Cardiac muscle cell (in vitro differentiated cells and primary cell): Measurements from ENCODE around the gene PPP2R1A. TPM values are rescaled to one million over a fixed set of nuclear protein-coding genes. Genes with fewer than 3 reads are reported as not detected.
A peak's percentile ranks its signal among the peaks of the same experiment; 100 is the strongest.
"Not testable (repeated sequence)": the region's sequence is repeated elsewhere in the genome, so short reads cannot be mapped to it uniquely, and the experiment has no call there.

Source experiments
- DNase-seq, 2 donors: peaks; one replicate each; pipeline versions ENCODE4 v3.0.0 to v3.0.0-alpha.2; 2010 to 2017; ENCODE audit warnings: low read depth in 1 of 2, low spot score in 1 of 2
- H3K27ac ChIP-seq: fragments of 200-600 bp; sonication (generic); 2 replicates; pipeline ENCODE4 v1.5.1; 2016
- H3K27me3 ChIP-seq: fragments of 200-600 bp; sonication (generic); 2 replicates; pipeline ENCODE4 v1.6.0; 2016; ENCODE audit warnings: control low read depth
- H3K36me3 ChIP-seq: fragments of 200-600 bp; sonication (generic); 2 replicates; pipeline ENCODE4 v1.5.1; 2016; ENCODE audit warnings: control low read depth
- H3K4me1 ChIP-seq: fragments of 200-600 bp; sonication (generic); 2 replicates; pipeline ENCODE4 v1.8.1; 2017; ENCODE audit warnings: low read depth, mild to moderate bottlenecking, mixed run types
- H3K4me3 ChIP-seq: fragments of 200-600 bp; sonication (generic); 2 replicates; pipeline ENCODE4 v1.5.1; 2016; ENCODE audit warnings: mild to moderate bottlenecking
- H3K9me3 ChIP-seq: fragments of 200-600 bp; sonication (generic); 2 replicates; pipeline ENCODE4 v1.5.1; 2017; ENCODE audit warnings: low read depth, mild to moderate bottlenecking, control low read depth
- polyA plus RNA-seq: library from polyadenylated mRNA; unstranded; fragments of >200 nt; fragmentation: Nextera tagmentation; extraction: Ambion mirVana; gene quantifications from 2 replicates; pipeline ENCODE4 v1.2.1, GENCODE V29; 2016
- total RNA-seq: library from RNA; depleted of rRNA; stranded (reverse); fragments of >200 nt; gene quantifications from 2 replicates; pipeline ENCODE4 v1.2.3, GENCODE V29; 2016
- TF ChIP-seq, protein P1 (sequence below): IDR thresholded peaks from 2 replicates; pipeline ENCODE4 v1.5.1; 2012; ENCODE audit warnings: low read depth, mild to moderate bottlenecking, low read length

Gene PPP2R1A
- total and polyA plus RNA-seq, 2 experiments from 2014 or later = 724 to 821 TPM

- H3K27ac ChIP-seq = no peak overlapping the region
- TF ChIP-seq, protein P1, sequence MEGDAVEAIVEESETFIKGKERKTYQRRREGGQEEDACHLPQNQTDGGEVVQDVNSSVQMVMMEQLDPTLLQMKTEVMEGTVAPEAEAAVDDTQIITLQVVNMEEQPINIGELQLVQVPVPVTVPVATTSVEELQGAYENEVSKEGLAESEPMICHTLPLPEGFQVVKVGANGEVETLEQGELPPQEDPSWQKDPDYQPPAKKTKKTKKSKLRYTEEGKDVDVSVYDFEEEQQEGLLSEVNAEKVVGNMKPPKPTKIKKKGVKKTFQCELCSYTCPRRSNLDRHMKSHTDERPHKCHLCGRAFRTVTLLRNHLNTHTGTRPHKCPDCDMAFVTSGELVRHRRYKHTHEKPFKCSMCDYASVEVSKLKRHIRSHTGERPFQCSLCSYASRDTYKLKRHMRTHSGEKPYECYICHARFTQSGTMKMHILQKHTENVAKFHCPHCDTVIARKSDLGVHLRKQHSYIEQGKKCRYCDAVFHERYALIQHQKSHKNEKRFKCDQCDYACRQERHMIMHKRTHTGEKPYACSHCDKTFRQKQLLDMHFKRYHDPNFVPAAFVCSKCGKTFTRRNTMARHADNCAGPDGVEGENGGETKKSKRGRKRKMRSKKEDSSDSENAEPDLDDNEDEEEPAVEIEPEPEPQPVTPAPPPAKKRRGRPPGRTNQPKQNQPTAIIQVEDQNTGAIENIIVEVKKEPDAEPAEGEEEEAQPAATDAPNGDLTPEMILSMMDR = no peak
- no peak overlapping the region for H3K4me3 ChIP-seq
- no peaks in the 10 kb centered on the region for H3K9me3 ChIP-seq
- DNase-seq = peak in 1 of 2 donors; percentile 16
- no peaks in the 10 kb centered on the region for H3K4me1 ChIP-seq
- no peaks in the 10 kb centered on the region for H3K27me3 ChIP-seq
- no peaks in the 10 kb centered on the region for H3K36me3 ChIP-seq
Measured at GRCh38 chr19:52258426-52258825, 68.6 kb downstream of the PPP2R1A start.

DNA sequence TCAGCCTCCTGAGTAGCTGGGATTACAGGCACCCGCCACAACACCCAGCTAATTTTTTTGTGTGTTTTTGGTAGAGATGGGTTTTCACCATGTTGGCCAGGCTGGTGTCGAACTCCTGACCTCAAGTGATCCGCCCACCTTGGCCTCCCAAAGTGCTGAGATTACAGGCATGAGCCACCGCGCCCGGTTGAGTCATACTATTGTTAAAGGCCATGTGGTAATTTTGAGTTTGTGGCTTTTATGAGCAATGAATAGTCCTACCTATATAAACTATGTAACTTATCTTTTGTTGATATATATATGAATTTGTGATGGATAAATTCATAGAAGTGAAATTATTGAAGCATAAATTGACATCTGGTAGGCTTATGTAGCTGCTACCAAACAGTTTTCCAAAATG, 75.7 kb downstream of the PPP2R1A start:
- not testable (repeated sequence) for DNase-seq, H3K27ac ChIP-seq, H3K9me3 ChIP-seq, H3K4me3 ChIP-seq, H3K27me3 ChIP-seq, H3K36me3 ChIP-seq, H3K4me1 ChIP-seq

DNA sequence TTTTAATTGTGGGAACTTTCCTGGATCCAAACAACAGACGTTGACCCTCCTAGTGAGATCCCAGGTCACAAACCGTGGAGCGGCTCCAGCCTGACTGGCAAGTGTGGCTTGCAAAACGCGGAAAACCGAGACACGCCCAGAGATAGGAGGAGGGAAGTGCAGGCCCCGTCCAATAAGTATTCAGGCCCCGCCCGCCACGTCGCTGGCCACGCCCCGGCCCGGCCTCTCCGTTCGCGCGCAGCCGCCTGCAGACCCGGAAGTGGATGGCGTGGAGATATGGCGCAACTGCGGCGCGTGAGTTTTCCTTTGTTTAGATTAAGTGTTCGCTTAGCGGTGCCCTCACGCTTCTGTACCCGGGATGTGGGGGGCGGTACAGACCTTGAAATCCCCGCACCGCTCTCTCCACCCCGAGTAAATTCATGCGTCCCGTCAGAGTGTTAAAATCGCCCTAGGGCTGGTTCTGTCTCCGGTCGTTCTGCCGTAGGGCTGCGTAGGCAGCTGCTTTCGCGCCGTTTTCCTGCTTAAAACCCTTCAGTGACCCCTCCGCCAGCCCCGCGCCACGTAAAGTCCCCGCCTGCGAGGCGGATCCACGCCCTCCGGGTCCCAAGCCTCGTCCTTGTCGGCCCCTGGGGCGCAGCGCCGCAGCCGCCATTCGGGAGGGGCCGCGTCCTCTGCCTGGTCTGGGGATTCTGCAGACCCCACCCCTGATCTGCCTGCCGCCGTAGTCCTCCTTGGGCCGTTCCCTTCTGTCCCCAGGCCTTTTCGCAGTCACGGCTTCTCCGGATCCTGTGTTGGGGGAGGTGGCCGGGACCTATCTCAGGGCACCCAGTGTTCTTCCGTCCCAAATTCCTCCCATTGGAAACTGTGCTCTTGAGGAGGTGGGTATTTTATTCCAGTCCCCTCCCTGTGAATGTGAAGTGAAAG, 79.7 kb downstream of the PPP2R1A start, which contains the start of gene ZNF766:
ZNF766 (plus strand) TSS at position 250 of the 924 bp plus-strand sequence; CDS start at position 277, 27 bp downstream.
- peaks cover 2% of the 10 kb centered on the region for H3K4me1 ChIP-seq
- no peaks in the 10 kb centered on the region for H3K27me3 ChIP-seq
- H3K4me3 ChIP-seq = peak within 1 kb of the TSS; percentile 95
- peak within 1 kb of the TSS; percentile 97 for H3K27ac ChIP-seq
- H3K9me3 ChIP-seq = no peaks in the 10 kb centered on the region
- TF ChIP-seq, protein P1 = no peak
- DNase-seq = peak; percentile 96 to 97
- no peaks in the 10 kb centered on the region for H3K36me3 ChIP-seq

DNA sequence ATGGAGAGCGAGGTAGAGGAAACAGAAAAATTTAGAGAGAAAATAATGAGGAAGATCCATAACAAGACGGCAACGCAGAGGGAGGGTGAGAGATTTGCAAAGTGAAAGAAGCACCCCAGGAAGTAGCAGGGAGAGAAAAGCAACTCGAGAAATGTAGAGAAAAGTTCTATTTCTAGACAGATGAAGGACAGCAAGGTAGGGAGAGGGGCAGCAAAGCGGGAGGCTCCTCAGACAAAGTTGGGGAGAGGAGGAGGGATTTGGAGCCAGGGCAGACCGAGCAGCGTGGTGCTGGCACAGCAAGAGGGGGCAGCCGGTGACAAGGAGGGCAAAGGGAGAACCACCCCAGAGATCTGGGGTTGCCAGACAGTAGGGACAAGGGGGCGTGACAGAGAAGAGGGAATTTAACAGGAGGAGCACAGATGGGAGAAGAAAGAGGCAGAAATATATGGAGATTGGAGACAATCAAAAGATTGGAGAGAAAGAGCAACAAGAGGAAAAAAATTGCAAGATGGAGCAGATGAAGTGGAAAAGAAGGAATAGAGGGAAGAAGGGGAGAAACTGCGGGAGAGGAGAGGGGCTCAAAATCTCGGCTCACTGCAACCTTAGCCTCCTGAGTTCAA, 80.5 kb downstream of the PPP2R1A start:
- DNase-seq = no peak

GRCh38 chr19:52273301-52273700, 83.4 kb downstream of the PPP2R1A start:
- Histone ChIP-seq H3K27me3 (no peaks in the 10 kb centered on the region), H3K36me3 (no peaks in the 10 kb centered on the region), H3K9me3 (no peaks in the 10 kb centered on the region), H3K27ac (no peak overlapping the region), H3K4me1 (peaks cover 2% of the 10 kb centered on the region), H3K4me3 (no peak overlapping the region)
- TF ChIP-seq, protein P1 = no peak
- no peak for DNase-seq

More for the DNA sequence above, 80.5 kb downstream of the PPP2R1A start:
- Histone ChIP-seq H3K36me3 (no peaks in the 10 kb centered on the region), H3K4me3 (peak overlapping the region; percentile 95), H3K27ac (peak overlapping the region; percentile 97), H3K4me1 (peaks cover 2% of the 10 kb centered on the region), H3K27me3 (no peaks in the 10 kb centered on the region), H3K9me3 (no peaks in the 10 kb centered on the region)
- TF ChIP-seq, protein P1 = no peak

DNA sequence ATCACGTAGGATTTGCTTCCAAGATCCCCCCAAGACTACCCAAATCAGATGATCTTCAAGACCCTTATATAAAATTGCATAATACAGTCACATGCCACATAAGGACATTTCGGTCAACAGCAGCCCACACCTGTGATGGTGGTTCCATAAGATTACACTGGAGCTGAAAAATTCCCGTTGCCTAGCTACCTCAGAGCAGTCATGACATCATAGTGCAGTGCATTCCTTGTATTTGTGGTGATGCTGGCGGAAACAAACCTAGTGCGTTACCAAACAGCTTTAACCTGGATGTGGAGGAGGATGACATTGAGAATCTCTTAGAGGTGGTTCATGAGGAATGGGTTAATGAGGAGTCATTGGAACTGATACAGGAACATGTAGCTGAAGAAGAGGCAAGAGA, 84.3 kb downstream of the PPP2R1A start:
- Histone ChIP-seq H3K27me3 (no peaks in the 10 kb centered on the region), H3K9me3 (no peaks in the 10 kb centered on the region), H3K36me3 (no peaks in the 10 kb centered on the region), H3K27ac (no peak overlapping the region), H3K4me1 (peaks cover 2% of the 10 kb centered on the region), H3K4me3 (no peak overlapping the region)
- no peak for DNase-seq
- TF ChIP-seq, protein P1 = no peak
